ENCODE measurements around the gene CLASP1. TPM values are rescaled to one million over a fixed set of nuclear protein-coding genes. Genes with fewer than 3 reads are reported as not detected.

The CLASP1 gene
- total and polyA plus RNA-seq, 4 donors, result 7.5 to 50.0 (median 21.9) TPM

DNA sequence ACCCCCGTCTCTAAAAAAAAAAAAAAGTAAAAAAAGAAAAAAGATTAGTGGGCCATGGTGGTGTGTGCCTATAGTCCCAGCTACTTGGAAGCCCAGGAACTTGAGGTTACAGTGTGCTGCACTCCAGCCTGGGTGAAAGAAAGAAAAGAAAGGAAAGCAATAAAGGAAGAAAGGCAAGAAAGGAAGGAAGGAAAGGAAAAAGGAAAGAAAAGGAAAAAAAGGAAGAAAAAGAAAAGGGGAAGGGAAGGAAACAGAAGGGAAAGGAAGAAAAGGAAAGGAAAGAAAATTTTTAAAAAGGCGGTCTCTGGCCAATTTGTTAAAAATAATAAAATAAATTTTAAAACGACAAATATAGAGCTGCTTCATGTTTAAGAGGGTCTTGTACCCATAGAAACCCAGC is 192.9 kb downstream of the CLASP1 start:
- no peaks in the 10 kb centered on the region for H3K27me3 ChIP-seq (ENCODE audit: control insufficient read depth in 4 of 4, insufficient read depth in 4 of 4, low read length in 3 of 4)
- no peak overlapping the region for H3K9ac ChIP-seq (ENCODE audit: low read depth in 1 of 2, low read length in 2 of 2)
- no peak overlapping the region for H3K4me3 ChIP-seq (ENCODE audit: low read depth in 1 of 3, low read length in 3 of 3)
- H3K4me1 ChIP-seq (ENCODE audit: control insufficient read depth in 4 of 4, insufficient read depth in 4 of 4, low read length in 3 of 4), result no peaks in the 10 kb centered on the region
- no peak overlapping the region for H3K27ac ChIP-seq (ENCODE audit: low read depth in 1 of 2, low read length in 2 of 2)
- no peaks in the 10 kb centered on the region for H3K9me3 ChIP-seq (ENCODE audit: control insufficient read depth in 4 of 4, low read length in 3 of 4)
- DNase-seq (ENCODE audit: low spot score), result no peak
- H3K36me3 ChIP-seq (ENCODE audit: control insufficient read depth in 4 of 4, insufficient read depth in 3 of 4, low read depth in 1 of 4, low read length in 3 of 4), result peaks cover 4 to 54% (median 35%) of the 10 kb centered on the region in 4 donors
- TF ChIP-seq, protein P1, sequence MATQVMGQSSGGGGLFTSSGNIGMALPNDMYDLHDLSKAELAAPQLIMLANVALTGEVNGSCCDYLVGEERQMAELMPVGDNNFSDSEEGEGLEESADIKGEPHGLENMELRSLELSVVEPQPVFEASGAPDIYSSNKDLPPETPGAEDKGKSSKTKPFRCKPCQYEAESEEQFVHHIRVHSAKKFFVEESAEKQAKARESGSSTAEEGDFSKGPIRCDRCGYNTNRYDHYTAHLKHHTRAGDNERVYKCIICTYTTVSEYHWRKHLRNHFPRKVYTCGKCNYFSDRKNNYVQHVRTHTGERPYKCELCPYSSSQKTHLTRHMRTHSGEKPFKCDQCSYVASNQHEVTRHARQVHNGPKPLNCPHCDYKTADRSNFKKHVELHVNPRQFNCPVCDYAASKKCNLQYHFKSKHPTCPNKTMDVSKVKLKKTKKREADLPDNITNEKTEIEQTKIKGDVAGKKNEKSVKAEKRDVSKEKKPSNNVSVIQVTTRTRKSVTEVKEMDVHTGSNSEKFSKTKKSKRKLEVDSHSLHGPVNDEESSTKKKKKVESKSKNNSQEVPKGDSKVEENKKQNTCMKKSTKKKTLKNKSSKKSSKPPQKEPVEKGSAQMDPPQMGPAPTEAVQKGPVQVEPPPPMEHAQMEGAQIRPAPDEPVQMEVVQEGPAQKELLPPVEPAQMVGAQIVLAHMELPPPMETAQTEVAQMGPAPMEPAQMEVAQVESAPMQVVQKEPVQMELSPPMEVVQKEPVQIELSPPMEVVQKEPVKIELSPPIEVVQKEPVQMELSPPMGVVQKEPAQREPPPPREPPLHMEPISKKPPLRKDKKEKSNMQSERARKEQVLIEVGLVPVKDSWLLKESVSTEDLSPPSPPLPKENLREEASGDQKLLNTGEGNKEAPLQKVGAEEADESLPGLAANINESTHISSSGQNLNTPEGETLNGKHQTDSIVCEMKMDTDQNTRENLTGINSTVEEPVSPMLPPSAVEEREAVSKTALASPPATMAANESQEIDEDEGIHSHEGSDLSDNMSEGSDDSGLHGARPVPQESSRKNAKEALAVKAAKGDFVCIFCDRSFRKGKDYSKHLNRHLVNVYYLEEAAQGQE (IDR thresholded peaks at IDR 0.05), result no peak
- WGBS, result 97% methylated on average over 3 of the region's 3 CpGs

DNA sequence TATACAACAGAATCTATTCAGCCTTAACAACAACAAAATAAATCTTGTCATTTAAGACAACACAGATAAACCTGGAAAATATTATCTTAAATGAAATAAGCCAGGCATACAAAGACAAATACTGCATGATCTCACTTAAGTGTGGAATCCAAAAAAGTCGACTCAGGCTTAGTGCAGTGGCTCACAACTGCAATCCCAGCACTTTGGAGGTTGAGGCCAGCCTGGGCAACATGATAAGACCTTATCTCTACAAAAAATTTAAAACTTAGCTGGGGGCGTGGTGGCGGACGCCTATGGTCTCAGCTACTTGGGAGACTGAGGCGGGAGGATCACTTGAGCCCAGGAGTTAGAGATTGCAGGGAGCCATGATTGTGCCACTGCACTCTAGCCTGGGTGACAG is 193.8 kb downstream of the CLASP1 start:
- Histone ChIP-seq H3K27me3 (ENCODE audit: control insufficient read depth in 4 of 4, insufficient read depth in 4 of 4, low read length in 3 of 4) (no peaks in the 10 kb centered on the region), H3K9me3 (ENCODE audit: control insufficient read depth in 4 of 4, low read length in 3 of 4) (no peaks in the 10 kb centered on the region), H3K9ac (ENCODE audit: low read depth in 1 of 2, low read length in 2 of 2) (no peak overlapping the region), H3K4me3 (ENCODE audit: low read depth in 1 of 3, low read length in 3 of 3) (no peak overlapping the region), H3K27ac (ENCODE audit: low read depth in 1 of 2, low read length in 2 of 2) (no peak overlapping the region), H3K4me1 (ENCODE audit: control insufficient read depth in 4 of 4, insufficient read depth in 4 of 4, low read length in 3 of 4) (no peaks in the 10 kb centered on the region), H3K36me3 (ENCODE audit: control insufficient read depth in 4 of 4, insufficient read depth in 3 of 4, low read depth in 1 of 4, low read length in 3 of 4) (peaks cover 4 to 59% (median 37%) of the 10 kb centered on the region in 4 donors)
- TF ChIP-seq YY1 (IDR thresholded peaks at IDR 0.05), result no peak
- TF ChIP-seq GABPA (IDR thresholded peaks at IDR 0.05 in 1 of 2, conservative IDR thresholded peaks at IDR 0.05 in 1 of 2), result no peak
- no peak for TF ChIP-seq NR2F2 (IDR thresholded peaks at IDR 0.05)
- TF ChIP-seq HNF4A (conservative IDR thresholded peaks at IDR 0.05), result no peak
- TF ChIP-seq RAD21 (IDR thresholded peaks at IDR 0.05), result no peak
- TF ChIP-seq HNF4G (IDR thresholded peaks at IDR 0.05), result no peak
- TF ChIP-seq, protein P2, sequence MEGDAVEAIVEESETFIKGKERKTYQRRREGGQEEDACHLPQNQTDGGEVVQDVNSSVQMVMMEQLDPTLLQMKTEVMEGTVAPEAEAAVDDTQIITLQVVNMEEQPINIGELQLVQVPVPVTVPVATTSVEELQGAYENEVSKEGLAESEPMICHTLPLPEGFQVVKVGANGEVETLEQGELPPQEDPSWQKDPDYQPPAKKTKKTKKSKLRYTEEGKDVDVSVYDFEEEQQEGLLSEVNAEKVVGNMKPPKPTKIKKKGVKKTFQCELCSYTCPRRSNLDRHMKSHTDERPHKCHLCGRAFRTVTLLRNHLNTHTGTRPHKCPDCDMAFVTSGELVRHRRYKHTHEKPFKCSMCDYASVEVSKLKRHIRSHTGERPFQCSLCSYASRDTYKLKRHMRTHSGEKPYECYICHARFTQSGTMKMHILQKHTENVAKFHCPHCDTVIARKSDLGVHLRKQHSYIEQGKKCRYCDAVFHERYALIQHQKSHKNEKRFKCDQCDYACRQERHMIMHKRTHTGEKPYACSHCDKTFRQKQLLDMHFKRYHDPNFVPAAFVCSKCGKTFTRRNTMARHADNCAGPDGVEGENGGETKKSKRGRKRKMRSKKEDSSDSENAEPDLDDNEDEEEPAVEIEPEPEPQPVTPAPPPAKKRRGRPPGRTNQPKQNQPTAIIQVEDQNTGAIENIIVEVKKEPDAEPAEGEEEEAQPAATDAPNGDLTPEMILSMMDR (IDR thresholded peaks at IDR 0.05; ENCODE audit: low read depth, low read length, missing input control), result no peak
- TF ChIP-seq SP1 (IDR thresholded peaks at IDR 0.05), result no peak
- WGBS, result 97% methylated on average over 5 of the region's 5 CpGs
- DNase-seq (ENCODE audit: low spot score), result no peak

DNA sequence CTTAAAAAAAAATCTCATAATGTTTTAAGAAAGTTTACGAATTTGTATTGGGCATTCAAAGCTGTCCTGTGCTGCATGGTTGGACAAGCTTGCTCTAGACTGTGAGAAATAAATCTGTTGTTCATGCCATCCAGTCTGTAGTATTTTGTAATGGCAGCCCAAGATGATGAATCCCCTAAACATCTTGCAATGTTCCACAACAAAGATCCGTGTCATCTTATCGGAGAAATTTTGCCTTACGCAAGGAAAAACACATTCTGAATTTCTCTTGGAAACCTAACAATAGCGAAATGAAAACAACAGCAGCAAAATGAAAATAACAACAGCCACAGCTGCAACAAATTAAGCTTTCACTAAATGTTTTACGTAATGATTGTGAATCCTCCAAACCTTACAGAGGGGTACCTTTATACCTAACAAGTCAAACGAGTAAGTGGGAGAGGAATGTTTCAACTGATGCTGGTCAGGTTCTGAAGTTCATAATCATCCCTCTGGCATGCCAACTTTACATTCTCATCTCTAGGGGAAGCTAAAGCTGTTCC is 194.6 kb downstream of the CLASP1 start:
- H3K27ac ChIP-seq (ENCODE audit: low read depth in 1 of 2, low read length in 2 of 2), result no peak overlapping the region
- no peaks in the 10 kb centered on the region for H3K9me3 ChIP-seq (ENCODE audit: control insufficient read depth in 4 of 4, low read length in 3 of 4)
- TF ChIP-seq, protein P2 (IDR thresholded peaks at IDR 0.05; ENCODE audit: low read depth, low read length, missing input control), result no peak
- TF ChIP-seq HNF4A (conservative IDR thresholded peaks at IDR 0.05) (no peak), GABPA (IDR thresholded peaks at IDR 0.05 in 1 of 2, conservative IDR thresholded peaks at IDR 0.05 in 1 of 2) (no peak), EGR1 (IDR thresholded peaks at IDR 0.05; ENCODE audit: low read depth in 2 of 2) (no peak)
- TF ChIP-seq, protein P3, sequence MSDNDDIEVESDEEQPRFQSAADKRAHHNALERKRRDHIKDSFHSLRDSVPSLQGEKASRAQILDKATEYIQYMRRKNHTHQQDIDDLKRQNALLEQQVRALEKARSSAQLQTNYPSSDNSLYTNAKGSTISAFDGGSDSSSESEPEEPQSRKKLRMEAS (IDR thresholded peaks at IDR 0.05), result no peak
- H3K36me3 ChIP-seq (ENCODE audit: control insufficient read depth in 4 of 4, insufficient read depth in 3 of 4, low read depth in 1 of 4, low read length in 3 of 4), result peaks cover 4 to 56% (median 35%) of the 10 kb centered on the region in 4 donors
- no peaks in the 10 kb centered on the region for H3K4me1 ChIP-seq (ENCODE audit: control insufficient read depth in 4 of 4, insufficient read depth in 4 of 4, low read length in 3 of 4)
- DNase-seq (ENCODE audit: low spot score), result no peak
- H3K9ac ChIP-seq (ENCODE audit: low read depth in 1 of 2, low read length in 2 of 2), result no peak overlapping the region
- no peak overlapping the region for H3K4me3 ChIP-seq (ENCODE audit: low read depth in 1 of 3, low read length in 3 of 3)
- WGBS, result 95% methylated on average over 7 of the region's 7 CpGs
- no peaks in the 10 kb centered on the region for H3K27me3 ChIP-seq (ENCODE audit: control insufficient read depth in 4 of 4, insufficient read depth in 4 of 4, low read length in 3 of 4)
